Cardiac muscle cell (in vitro differentiated cells and primary cell): Measurements from ENCODE around the gene SAP30BP. TPM values are rescaled to one million over a fixed set of nuclear protein-coding genes. Genes with fewer than 3 reads are reported as not detected.
A peak's percentile ranks its signal among the peaks of the same experiment; 100 is the strongest.

Source experiments
- DNase-seq, 2 donors: peaks; one replicate each; pipeline versions ENCODE4 v3.0.0 to v3.0.0-alpha.2; 2010 to 2017; ENCODE audit warnings: low read depth in 1 of 2, low spot score in 1 of 2
- H3K27ac ChIP-seq: fragments of 200-600 bp; sonication (generic); 2 replicates; pipeline ENCODE4 v1.5.1; 2016
- H3K27me3 ChIP-seq: fragments of 200-600 bp; sonication (generic); 2 replicates; pipeline ENCODE4 v1.6.0; 2016; ENCODE audit warnings: control low read depth
- H3K36me3 ChIP-seq: fragments of 200-600 bp; sonication (generic); 2 replicates; pipeline ENCODE4 v1.5.1; 2016; ENCODE audit warnings: control low read depth
- H3K4me1 ChIP-seq: fragments of 200-600 bp; sonication (generic); 2 replicates; pipeline ENCODE4 v1.8.1; 2017; ENCODE audit warnings: low read depth, mild to moderate bottlenecking, mixed run types
- H3K4me3 ChIP-seq: fragments of 200-600 bp; sonication (generic); 2 replicates; pipeline ENCODE4 v1.5.1; 2016; ENCODE audit warnings: mild to moderate bottlenecking
- H3K9me3 ChIP-seq: fragments of 200-600 bp; sonication (generic); 2 replicates; pipeline ENCODE4 v1.5.1; 2017; ENCODE audit warnings: low read depth, mild to moderate bottlenecking, control low read depth
- CTCF ChIP-seq: IDR thresholded peaks from 2 replicates; pipeline ENCODE4 v1.5.1; 2012; ENCODE audit warnings: low read depth, mild to moderate bottlenecking, low read length
- polyA plus RNA-seq: library from polyadenylated mRNA; unstranded; fragments of >200 nt; fragmentation: Nextera tagmentation; extraction: Ambion mirVana; gene quantifications from 2 replicates; pipeline ENCODE4 v1.2.1, GENCODE V29; 2016
- total RNA-seq: library from RNA; depleted of rRNA; stranded (reverse); fragments of >200 nt; gene quantifications from 2 replicates; pipeline ENCODE4 v1.2.3, GENCODE V29; 2016

SAP30BP gene
- total and polyA plus RNA-seq, 2 experiments from 2014 or later, result 50.8 to 106 TPM

GRCh38 chr17:75712446-75712845, 45.3 kb downstream of the SAP30BP start:
- Histone ChIP-seq H3K36me3 (no peaks in the 10 kb centered on the region), H3K27me3 (peaks cover 6% of the 10 kb centered on the region), H3K4me1 (no peaks in the 10 kb centered on the region), H3K9me3 (no peaks in the 10 kb centered on the region), H3K4me3 (no peak overlapping the region), H3K27ac (no peak overlapping the region)
- TF ChIP-seq CTCF, result no peak
- DNase-seq, result peak in 1 of 2 donors; percentile 10

- no peak for TF ChIP-seq CTCF
- no peak for DNase-seq
- H3K9me3 ChIP-seq, result no peaks in the 10 kb centered on the region
- no peaks in the 10 kb centered on the region for H3K4me1 ChIP-seq
- no peak overlapping the region for H3K4me3 ChIP-seq
- H3K36me3 ChIP-seq, result no peaks in the 10 kb centered on the region
- peaks cover 66% of the 10 kb centered on the region for H3K27me3 ChIP-seq
- no peak overlapping the region for H3K27ac ChIP-seq
These were observed 52.6 kb downstream of the SAP30BP start for GRCh38 chr17:75719732-75720131.

- H3K4me3 ChIP-seq, result peak within 1 kb of the TSS; percentile 23
- no peak within 1 kb of the TSS for H3K27ac ChIP-seq
- TF ChIP-seq CTCF, result no peak
- H3K36me3 ChIP-seq, result no peaks in the 10 kb centered on the region
- H3K9me3 ChIP-seq, result no peaks in the 10 kb centered on the region
- H3K27me3 ChIP-seq, result peaks cover 66% of the 10 kb centered on the region
- H3K4me1 ChIP-seq, result no peaks in the 10 kb centered on the region
- DNase-seq, result peak; percentile 6 to 49
These were observed 53.7 kb downstream of the SAP30BP start, which contains the start of gene ITGB4 for GRCh38 chr17:75720656-75721462. Gene ITGB4 (plus strand): TSS chr17:75721459. CDS start chr17:75724704, 3,245 bp downstream.

- Histone ChIP-seq H3K4me1 (no peaks in the 10 kb centered on the region), H3K9me3 (no peaks in the 10 kb centered on the region), H3K27ac (no peak overlapping the region), H3K36me3 (no peaks in the 10 kb centered on the region), H3K27me3 (peaks cover 66% of the 10 kb centered on the region), H3K4me3 (peak overlapping the region; percentile 23)
- no peak for TF ChIP-seq CTCF
- no peak for DNase-seq
These were observed 54.4 kb downstream of the SAP30BP start for GRCh38 chr17:75721463-75722011.

- DNase-seq, result no peak
- Histone ChIP-seq H3K4me3 (no peak overlapping the region), H3K27me3 (peaks cover 64% of the 10 kb centered on the region), H3K36me3 (no peaks in the 10 kb centered on the region), H3K9me3 (no peaks in the 10 kb centered on the region), H3K4me1 (no peaks in the 10 kb centered on the region), H3K27ac (no peak overlapping the region)
- TF ChIP-seq CTCF, result no peak
These were observed 54.9 kb downstream of the SAP30BP start for GRCh38 chr17:75722076-75722475.
